Testis (tissue), 3 donors: ENCODE data around the gene CDK18. TPM values are rescaled to one million over a fixed set of nuclear protein-coding genes. Genes with fewer than 3 reads are reported as not detected.

ENCODE experiments used
- DNase-seq: peaks from one replicate; pipeline ENCODE4 v3.0.0-alpha.2; 2019
- H3K27ac ChIP-seq, 2 donors: fragments of 200-600 bp; sonication (generic); one replicate each; pipeline ENCODE4 v1.5.1; 2019
- H3K27me3 ChIP-seq: fragments of 200-600 bp; sonication (generic); one replicate; pipeline ENCODE4 v1.5.1; 2019
- H3K36me3 ChIP-seq: fragments of 200-600 bp; sonication (generic); one replicate; pipeline ENCODE4 v1.5.1; 2017; ENCODE audit warnings: low read depth; ENCODE audit errors: missing control alignments
- H3K4me1 ChIP-seq: fragments of 200-600 bp; sonication (generic); one replicate; pipeline ENCODE4 v1.5.1; 2019
- H3K4me3 ChIP-seq, 2 donors: fragments of 200-600 bp; sonication (generic); one replicate each; pipeline ENCODE4 v1.5.1; 2017 to 2019
- H3K9me3 ChIP-seq: fragments of 200-600 bp; sonication (generic); one replicate; pipeline ENCODE4 v1.5.1; 2017
- POLR2A ChIP-seq: fragments of 450-650 bp; IDR thresholded peaks from one replicate; pipeline ENCODE4 v1.6.1; 2017; ENCODE audit warnings: antibody characterized with exemption, mild to moderate bottlenecking, moderate library complexity
- WGBS, 2 donors: methylation state at CpG; one replicate each; pipeline ENCODE4 v1.1.5; 2018; 5-methylcytosine and 5-hydroxymethylcytosine counted together
- intact Hi-C: fragments of 100-400 bp; cut with DNase I; formaldehyde crosslinking; loops from one replicate; pipeline ENCODE4 v1.15.1; 2023; ENCODE audit warnings: low total_unique reads
- polyA plus RNA-seq: library from polyadenylated mRNA; stranded (reverse); fragments of 350-450 nt; fragmentation: Illumina TruSeq; extraction: RNeasy Lipid Tissue Mini Kit (QIAGEN cat#74804); gene quantifications from one replicate; pipeline ENCODE4 v1.2.3, GENCODE V29; 2014; ENCODE audit warnings: low read depth, low replicate concordance; ENCODE audit not compliant: insufficient read depth
- total RNA-seq, 2 donors: library from RNA; depleted of rRNA; stranded (reverse); fragments of >200 nt; gene quantifications; one replicate each; pipeline ENCODE4 v1.2.3, GENCODE V29; 2016
- TF ChIP-seq, protein P1 (sequence below), 3 experiments: fragments of 450-650 bp in 2 of 3; fragments of 200-600 bp in 1 of 3; sonication (generic) in 1 of 3; IDR thresholded peaks; one replicate each; pipeline ENCODE4 v1.5.1; 2016 to 2019; ENCODE audit warnings: antibody characterized with exemption in 3 of 3, mild to moderate bottlenecking in 2 of 3, moderate library complexity in 1 of 3

CDK18 gene
- total and polyA plus RNA-seq, 3 donors from 2014 or later: 6.5 to 9.2 (median 8.5) TPM

DNA sequence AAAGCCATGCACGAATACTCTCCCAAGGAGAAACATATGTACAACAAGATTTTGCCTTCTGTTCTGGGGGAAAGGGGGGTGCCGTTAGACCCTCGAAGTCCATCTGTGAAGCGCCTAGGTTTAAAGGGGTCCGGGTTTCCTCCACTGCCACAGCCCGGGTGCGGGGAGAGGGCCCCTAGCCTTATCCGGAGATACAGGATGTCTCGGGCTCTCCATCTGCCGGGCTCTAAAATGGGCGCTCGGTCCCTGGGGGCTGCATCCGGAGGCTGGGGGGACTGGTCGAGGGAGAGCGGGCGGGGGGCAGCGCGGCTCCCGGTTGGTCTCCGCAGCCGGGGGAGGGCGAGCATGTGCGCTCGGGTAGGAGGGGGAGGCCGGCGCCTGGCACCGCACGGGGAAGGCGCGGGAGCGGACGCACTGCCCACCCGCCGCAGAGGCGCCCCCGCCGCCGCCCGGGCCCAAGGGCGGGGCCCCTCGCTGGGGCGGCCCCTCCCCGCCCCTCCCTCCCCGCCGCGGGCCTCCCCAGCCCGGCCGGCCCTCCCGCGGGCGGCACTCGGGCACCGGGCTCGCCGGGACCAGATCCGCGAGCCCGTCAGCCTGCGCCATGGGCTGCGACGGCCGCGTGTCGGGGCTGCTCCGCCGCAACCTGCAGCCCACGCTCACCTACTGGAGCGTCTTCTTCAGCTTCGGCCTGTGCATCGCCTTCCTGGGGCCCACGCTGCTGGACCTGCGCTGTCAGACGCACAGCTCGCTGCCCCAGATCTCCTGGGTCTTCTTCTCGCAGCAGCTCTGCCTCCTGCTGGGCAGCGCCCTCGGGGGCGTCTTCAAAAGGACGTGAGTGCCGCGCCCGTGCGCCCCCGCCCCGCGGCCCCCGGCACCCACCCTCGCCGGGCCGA lies 64.2 kb downstream of the CDK18 start:
- no peaks in the 10 kb centered on the region for H3K4me1 ChIP-seq
- H3K9me3 ChIP-seq: no peaks in the 10 kb centered on the region
- H3K4me3 ChIP-seq: peak overlapping the region; percentile 34 to 44
- H3K36me3 ChIP-seq: no peaks in the 10 kb centered on the region
- WGBS, 2 donors: 3 to 22% methylated on average over 1 to 67 of the region's 90 CpGs
- H3K27ac ChIP-seq: no peak overlapping the region
- H3K27me3 ChIP-seq: no peaks in the 10 kb centered on the region
- intact Hi-C loops: no loop called here
- DNase-seq: no peak
- no peak for TF ChIP-seq POLR2A
- TF ChIP-seq, protein P1, sequence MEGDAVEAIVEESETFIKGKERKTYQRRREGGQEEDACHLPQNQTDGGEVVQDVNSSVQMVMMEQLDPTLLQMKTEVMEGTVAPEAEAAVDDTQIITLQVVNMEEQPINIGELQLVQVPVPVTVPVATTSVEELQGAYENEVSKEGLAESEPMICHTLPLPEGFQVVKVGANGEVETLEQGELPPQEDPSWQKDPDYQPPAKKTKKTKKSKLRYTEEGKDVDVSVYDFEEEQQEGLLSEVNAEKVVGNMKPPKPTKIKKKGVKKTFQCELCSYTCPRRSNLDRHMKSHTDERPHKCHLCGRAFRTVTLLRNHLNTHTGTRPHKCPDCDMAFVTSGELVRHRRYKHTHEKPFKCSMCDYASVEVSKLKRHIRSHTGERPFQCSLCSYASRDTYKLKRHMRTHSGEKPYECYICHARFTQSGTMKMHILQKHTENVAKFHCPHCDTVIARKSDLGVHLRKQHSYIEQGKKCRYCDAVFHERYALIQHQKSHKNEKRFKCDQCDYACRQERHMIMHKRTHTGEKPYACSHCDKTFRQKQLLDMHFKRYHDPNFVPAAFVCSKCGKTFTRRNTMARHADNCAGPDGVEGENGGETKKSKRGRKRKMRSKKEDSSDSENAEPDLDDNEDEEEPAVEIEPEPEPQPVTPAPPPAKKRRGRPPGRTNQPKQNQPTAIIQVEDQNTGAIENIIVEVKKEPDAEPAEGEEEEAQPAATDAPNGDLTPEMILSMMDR (IDR thresholded peaks at IDR 0.05): no peak

DNA sequence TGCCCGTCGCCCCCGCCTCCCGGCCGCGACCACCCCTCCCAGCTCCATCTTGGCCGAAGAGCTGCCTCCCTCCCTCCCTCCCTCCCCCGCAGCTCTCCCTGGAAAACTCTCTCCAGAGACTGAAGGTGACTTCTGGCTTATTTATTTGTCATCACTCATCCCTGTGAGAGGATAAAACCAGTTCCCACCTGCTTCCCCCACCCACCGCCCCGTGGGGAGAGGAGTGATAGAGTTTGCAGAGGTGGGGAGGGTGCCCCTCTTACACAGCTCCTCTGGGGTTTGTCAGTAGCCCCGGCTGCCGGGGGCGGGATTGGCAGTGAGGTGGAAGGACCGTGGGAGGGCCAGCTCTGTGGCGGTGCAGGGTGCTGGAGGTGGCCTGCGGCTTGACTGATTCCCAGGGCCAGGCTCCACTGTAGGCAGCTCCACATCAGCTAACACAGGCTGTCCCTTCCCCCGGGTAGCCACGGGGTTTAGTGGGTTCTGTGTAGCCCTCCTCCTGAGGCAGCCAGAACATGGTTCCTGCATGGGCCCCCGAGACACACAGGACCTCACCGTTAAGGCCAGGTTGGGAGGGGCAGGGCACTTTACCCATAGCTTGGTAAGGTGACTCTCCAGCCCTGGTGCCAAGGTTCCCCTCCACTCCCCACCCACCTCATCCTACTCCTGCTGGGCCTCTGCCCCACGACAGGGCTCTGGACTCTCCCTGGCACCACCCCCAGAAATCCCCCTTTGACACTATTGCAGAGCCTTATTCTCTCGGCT lies 65.1 kb downstream of the CDK18 start:
- Histone ChIP-seq H3K27me3 (no peaks in the 10 kb centered on the region), H3K4me3 (peak overlapping the region in 1 of 2 donors; percentile 34)
- intact Hi-C loops: no loop called here

DNA sequence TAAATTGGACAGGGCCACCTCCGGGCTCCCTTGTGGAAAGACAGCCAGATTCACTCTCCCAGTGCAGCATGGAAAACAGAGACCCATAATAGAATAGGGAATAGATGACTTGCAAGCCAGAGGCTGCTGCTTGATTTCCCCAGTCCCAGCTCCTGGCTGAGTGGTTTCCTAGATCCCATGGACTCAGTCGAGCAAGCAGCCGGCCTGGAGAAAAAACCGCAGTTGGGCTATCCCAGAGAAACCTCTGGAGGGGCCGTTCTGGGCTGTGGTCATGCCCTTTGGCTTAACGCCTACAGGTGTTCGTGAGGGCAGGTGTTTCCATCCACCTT lies 65.7 kb downstream of the CDK18 start:
- H3K4me1 ChIP-seq: no peaks in the 10 kb centered on the region
- WGBS, 2 donors: 69 to 74% methylated on average over 7 of the region's 7 CpGs
- no peaks in the 10 kb centered on the region for H3K9me3 ChIP-seq
- H3K4me3 ChIP-seq: no peak overlapping the region
- H3K27ac ChIP-seq: no peak overlapping the region
- DNase-seq: no peak
- H3K36me3 ChIP-seq: no peaks in the 10 kb centered on the region
- H3K27me3 ChIP-seq: no peaks in the 10 kb centered on the region
- TF ChIP-seq POLR2A: no peak
- TF ChIP-seq, protein P1 (IDR thresholded peaks at IDR 0.05): no peak
- intact Hi-C loops: no loop called here

More for the DNA sequence above, 65.1 kb downstream of the CDK18 start:
- Histone ChIP-seq H3K9me3 (no peaks in the 10 kb centered on the region), H3K27ac (no peak overlapping the region), H3K36me3 (no peaks in the 10 kb centered on the region), H3K4me1 (no peaks in the 10 kb centered on the region)
- TF ChIP-seq POLR2A: no peak
- TF ChIP-seq, protein P1 (IDR thresholded peaks at IDR 0.05): no peak
- 25 to 33% methylated on average over 4 to 20 of the region's 22 CpGs for WGBS, 2 donors
- DNase-seq: no peak

DNA sequence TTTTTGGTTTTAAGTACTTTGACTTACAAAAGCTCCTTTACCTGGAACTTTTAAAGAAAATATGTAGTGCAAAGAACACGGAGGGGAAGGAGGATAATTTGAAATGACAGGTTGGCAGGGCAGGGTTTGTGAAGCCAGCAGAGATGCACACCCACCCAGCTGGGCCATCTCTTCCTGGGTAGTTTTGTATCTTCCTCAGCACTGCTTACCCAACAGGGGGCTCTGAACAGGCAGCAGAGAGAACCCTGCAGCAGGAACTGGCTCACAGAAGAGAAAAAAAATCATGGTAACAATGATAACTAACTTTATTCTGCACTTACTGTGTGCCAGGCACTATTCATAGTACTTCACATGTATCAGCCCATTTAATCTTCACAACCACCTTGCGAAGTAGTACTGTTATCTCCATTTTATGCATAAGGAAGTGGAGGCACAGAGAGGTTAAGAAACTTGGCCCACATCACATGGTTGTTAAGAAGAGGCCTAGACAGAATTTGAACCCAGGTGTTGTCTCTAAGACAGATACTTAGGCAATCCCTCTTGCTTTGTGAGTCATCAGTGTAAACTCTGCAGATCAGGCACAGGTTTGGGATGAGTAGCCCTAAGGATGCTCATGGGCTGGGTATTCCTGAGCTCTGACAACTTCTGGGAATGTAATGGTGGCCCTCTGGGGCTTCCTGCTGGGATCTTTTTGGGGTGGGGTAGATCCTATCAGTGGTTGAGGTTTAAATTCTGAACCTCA lies 66.5 kb downstream of the CDK18 start:
- WGBS, 2 donors: 82 to 95% methylated on average over 2 of the region's 2 CpGs
- Histone ChIP-seq H3K36me3 (no peaks in the 10 kb centered on the region), H3K9me3 (no peaks in the 10 kb centered on the region), H3K27ac (no peak overlapping the region), H3K4me3 (no peak overlapping the region), H3K27me3 (no peaks in the 10 kb centered on the region), H3K4me1 (no peaks in the 10 kb centered on the region)
- no peak for TF ChIP-seq POLR2A
- TF ChIP-seq, protein P1 (IDR thresholded peaks at IDR 0.05): no peak
- intact Hi-C loops: no loop called here
- no peak for DNase-seq
